Activated T-helper 17 cell treated with anti-CD3 and anti-CD28 coated beads, Interleukin-2, amount 50 U/mL, for 72 hours (primary cell): ENCODE data around the gene TENM4. TPM values are rescaled to one million over a fixed set of nuclear protein-coding genes. Genes with fewer than 3 reads are reported as not detected.

Experiments
- ATAC-seq: fragments of 150-1000 bp; cut with Tn5 transposase; replicated peaks from 2 replicates; pipeline ENCODE4 v1.10.0; 2021; ENCODE audit warnings: mild to moderate bottlenecking, moderate library complexity
- H3K27ac Mint-ChIP-seq: one replicate; pipeline ENCODE4 v1.8.0; 2022; ENCODE audit warnings: mixed read lengths
- H3K27me3 Mint-ChIP-seq: one replicate; pipeline ENCODE4 v1.8.0; 2022; ENCODE audit warnings: mixed read lengths
- H3K36me3 Mint-ChIP-seq: one replicate; pipeline ENCODE4 v1.8.0; 2022; ENCODE audit warnings: low read depth, mild to moderate bottlenecking, mixed read lengths
- H3K4me1 Mint-ChIP-seq: one replicate; pipeline ENCODE4 v1.8.0; 2022; ENCODE audit warnings: mixed read lengths
- H3K4me3 Mint-ChIP-seq: one replicate; pipeline ENCODE4 v1.8.0; 2022; ENCODE audit warnings: mild to moderate bottlenecking, mixed read lengths
- H3K9me3 Mint-ChIP-seq: one replicate; pipeline ENCODE4 v1.8.0; 2022; ENCODE audit warnings: mixed read lengths
- total RNA-seq, 2 donors: library from RNA; stranded (reverse); gene quantifications; one replicate each; pipeline ENCODE4 v1.2.3, GENCODE V29; 2022

Gene TENM4
- total RNA-seq, 2 donors from 2014 or later: 0.15 TPM; not detected in 1

- Mint-ChIP-seq H3K27ac (no peak overlapping the region), H3K27me3 (peaks cover 3% of the 10 kb centered on the region), H3K4me1 (no peaks in the 10 kb centered on the region), H3K4me3 (no peak overlapping the region), H3K36me3 (no peaks in the 10 kb centered on the region), H3K9me3 (no peaks in the 10 kb centered on the region)
- no peak for ATAC-seq
Measured at GRCh38 chr11:78870655-78871054, 570.2 kb downstream of the TENM4 start.

- no peak overlapping the region for H3K4me3 Mint-ChIP-seq
- H3K4me1 Mint-ChIP-seq: no peaks in the 10 kb centered on the region
- H3K27ac Mint-ChIP-seq: no peak overlapping the region
- no peaks in the 10 kb centered on the region for H3K36me3 Mint-ChIP-seq
- no peaks in the 10 kb centered on the region for H3K9me3 Mint-ChIP-seq
- H3K27me3 Mint-ChIP-seq: peaks cover 3% of the 10 kb centered on the region
- ATAC-seq: no peak
Measured at GRCh38 chr11:78869293-78869692, 571.5 kb downstream of the TENM4 start.

- Mint-ChIP-seq H3K4me3 (no peak overlapping the region), H3K4me1 (no peaks in the 10 kb centered on the region), H3K27me3 (peaks cover 3% of the 10 kb centered on the region), H3K36me3 (no peaks in the 10 kb centered on the region), H3K9me3 (no peaks in the 10 kb centered on the region), H3K27ac (no peak overlapping the region)
- no peak for ATAC-seq
Measured at GRCh38 chr11:78868563-78868962, 572.3 kb downstream of the TENM4 start.

- no peak overlapping the region for H3K4me3 Mint-ChIP-seq
- ATAC-seq: no peak
- H3K27me3 Mint-ChIP-seq: peaks cover 6% of the 10 kb centered on the region
- no peaks in the 10 kb centered on the region for H3K4me1 Mint-ChIP-seq
- no peak overlapping the region for H3K27ac Mint-ChIP-seq
- no peaks in the 10 kb centered on the region for H3K36me3 Mint-ChIP-seq
- H3K9me3 Mint-ChIP-seq: no peaks in the 10 kb centered on the region
Measured at GRCh38 chr11:78860720-78861422, 580.0 kb downstream of the TENM4 start.

- ATAC-seq: no peak
- no peak overlapping the region for H3K27ac Mint-ChIP-seq
- no peaks in the 10 kb centered on the region for H3K9me3 Mint-ChIP-seq
- H3K4me1 Mint-ChIP-seq: no peaks in the 10 kb centered on the region
- peaks cover 10% of the 10 kb centered on the region for H3K27me3 Mint-ChIP-seq
- no peaks in the 10 kb centered on the region for H3K36me3 Mint-ChIP-seq
- H3K4me3 Mint-ChIP-seq: no peak overlapping the region
Measured at GRCh38 chr11:78857688-78858087, 583.1 kb downstream of the TENM4 start.

- no peak for ATAC-seq
- Mint-ChIP-seq H3K27ac (no peak overlapping the region), H3K9me3 (no peaks in the 10 kb centered on the region), H3K4me3 (no peak overlapping the region), H3K4me1 (no peaks in the 10 kb centered on the region), H3K36me3 (no peaks in the 10 kb centered on the region), H3K27me3 (peaks cover 7% of the 10 kb centered on the region)
Measured at GRCh38 chr11:78856211-78856610, 584.6 kb downstream of the TENM4 start.

GRCh38 chr11:78855116-78855515, 585.7 kb downstream of the TENM4 start:
- H3K9me3 Mint-ChIP-seq: no peaks in the 10 kb centered on the region
- H3K4me3 Mint-ChIP-seq: no peak overlapping the region
- no peaks in the 10 kb centered on the region for H3K4me1 Mint-ChIP-seq
- no peaks in the 10 kb centered on the region for H3K36me3 Mint-ChIP-seq
- ATAC-seq: no peak
- H3K27ac Mint-ChIP-seq: no peak overlapping the region
- peaks cover 7% of the 10 kb centered on the region for H3K27me3 Mint-ChIP-seq

- ATAC-seq: no peak
- no peak overlapping the region for H3K27ac Mint-ChIP-seq
- H3K9me3 Mint-ChIP-seq: no peaks in the 10 kb centered on the region
- no peak overlapping the region for H3K4me3 Mint-ChIP-seq
- no peaks in the 10 kb centered on the region for H3K4me1 Mint-ChIP-seq
- no peaks in the 10 kb centered on the region for H3K36me3 Mint-ChIP-seq
- H3K27me3 Mint-ChIP-seq: peaks cover 12% of the 10 kb centered on the region
Measured at GRCh38 chr11:78853521-78853920, 587.3 kb downstream of the TENM4 start.

GRCh38 chr11:78851878-78852586, 588.8 kb downstream of the TENM4 start:
- Mint-ChIP-seq H3K36me3 (no peaks in the 10 kb centered on the region), H3K9me3 (no peaks in the 10 kb centered on the region), H3K4me1 (no peaks in the 10 kb centered on the region), H3K27ac (no peak overlapping the region), H3K27me3 (peaks cover 15% of the 10 kb centered on the region), H3K4me3 (no peak overlapping the region)
- ATAC-seq: no peak

- H3K36me3 Mint-ChIP-seq: no peaks in the 10 kb centered on the region
- no peak overlapping the region for H3K4me3 Mint-ChIP-seq
- peaks cover 19% of the 10 kb centered on the region for H3K27me3 Mint-ChIP-seq
- H3K9me3 Mint-ChIP-seq: no peaks in the 10 kb centered on the region
- no peak overlapping the region for H3K27ac Mint-ChIP-seq
- no peak for ATAC-seq
- H3K4me1 Mint-ChIP-seq: no peaks in the 10 kb centered on the region
Measured at GRCh38 chr11:78850078-78850477, 590.8 kb downstream of the TENM4 start.

- Mint-ChIP-seq H3K4me1 (no peaks in the 10 kb centered on the region), H3K36me3 (no peaks in the 10 kb centered on the region), H3K27me3 (peaks cover 29% of the 10 kb centered on the region), H3K27ac (no peak overlapping the region), H3K4me3 (no peak overlapping the region), H3K9me3 (no peaks in the 10 kb centered on the region)
- ATAC-seq: no peak
Measured at GRCh38 chr11:78846269-78846668, 594.6 kb downstream of the TENM4 start.

- no peaks in the 10 kb centered on the region for H3K4me1 Mint-ChIP-seq
- no peak overlapping the region for H3K4me3 Mint-ChIP-seq
- no peaks in the 10 kb centered on the region for H3K9me3 Mint-ChIP-seq
- no peak overlapping the region for H3K27ac Mint-ChIP-seq
- ATAC-seq: no peak
- H3K36me3 Mint-ChIP-seq: no peaks in the 10 kb centered on the region
- H3K27me3 Mint-ChIP-seq: peaks cover 29% of the 10 kb centered on the region
Measured at GRCh38 chr11:78845496-78845895, 595.3 kb downstream of the TENM4 start.

GRCh38 chr11:78841456-78842060, 599.3 kb downstream of the TENM4 start:
- no peaks in the 10 kb centered on the region for H3K4me1 Mint-ChIP-seq
- ATAC-seq: no peak
- H3K27me3 Mint-ChIP-seq: peaks cover 18% of the 10 kb centered on the region
- H3K27ac Mint-ChIP-seq: no peak overlapping the region
- no peak overlapping the region for H3K4me3 Mint-ChIP-seq
- H3K9me3 Mint-ChIP-seq: no peaks in the 10 kb centered on the region
- no peaks in the 10 kb centered on the region for H3K36me3 Mint-ChIP-seq

- Mint-ChIP-seq H3K36me3 (no peaks in the 10 kb centered on the region), H3K27me3 (peaks cover 18% of the 10 kb centered on the region), H3K27ac (no peak overlapping the region), H3K4me3 (no peak overlapping the region), H3K4me1 (no peaks in the 10 kb centered on the region), H3K9me3 (no peaks in the 10 kb centered on the region)
- no peak for ATAC-seq
Measured at GRCh38 chr11:78840623-78841022, 600.2 kb downstream of the TENM4 start.

GRCh38 chr11:78840200-78840599, 600.6 kb downstream of the TENM4 start:
- Mint-ChIP-seq H3K4me3 (no peak overlapping the region), H3K9me3 (no peaks in the 10 kb centered on the region), H3K4me1 (no peaks in the 10 kb centered on the region), H3K27ac (no peak overlapping the region), H3K36me3 (no peaks in the 10 kb centered on the region), H3K27me3 (peaks cover 16% of the 10 kb centered on the region)
- ATAC-seq: no peak
